GM21786 (cell line): ENCODE data around the gene ZNF335.
A peak's percentile ranks its signal among the peaks of the same experiment; 100 is the strongest.

ENCODE experiments used
- ATAC-seq: cut with Tn5 transposase; IDR thresholded peaks from one replicate; pipeline ENCODE4 v1.9.1; 2021; ENCODE audit not compliant: unreplicated experiment

Gene ZNF335

DNA sequence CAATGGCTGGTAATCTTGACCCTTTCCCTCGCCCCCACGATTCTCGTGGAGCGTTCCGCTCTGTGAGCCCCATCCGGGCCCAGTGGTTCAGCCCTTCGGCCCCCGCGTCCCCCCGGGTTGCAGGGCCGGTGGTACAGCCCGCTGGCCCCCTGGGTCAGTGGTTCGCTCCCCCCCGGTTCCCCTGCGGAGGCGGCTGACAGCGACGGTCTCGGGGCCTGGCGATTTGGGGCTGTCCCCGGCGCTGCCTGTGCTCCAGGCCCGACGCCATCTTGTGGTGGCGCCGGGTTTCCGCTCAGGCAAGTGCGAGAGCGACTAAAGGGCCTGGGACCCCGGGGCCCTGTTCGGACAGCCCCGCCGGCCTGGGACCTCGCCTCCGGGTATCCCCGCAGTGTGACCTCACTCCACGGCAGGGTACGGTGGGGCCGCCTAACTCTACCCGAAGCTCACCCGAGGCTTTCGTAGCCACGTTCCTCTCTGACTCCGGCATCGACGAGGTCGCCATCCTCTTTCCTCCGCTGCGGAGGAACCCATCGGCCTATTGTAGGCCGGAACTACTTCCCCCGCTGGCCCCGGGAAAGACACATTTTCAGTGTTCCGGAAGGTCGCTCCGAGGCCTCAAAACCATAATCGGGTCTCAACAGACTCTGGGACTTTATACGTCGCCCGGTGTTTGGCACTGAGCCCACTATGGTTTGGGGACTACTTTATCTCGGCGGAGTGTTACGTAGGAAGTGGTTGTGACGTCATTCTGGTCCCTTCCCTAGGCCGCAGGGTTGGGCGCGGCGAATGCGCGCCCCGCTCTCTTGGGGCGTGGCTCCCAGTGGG lies at the start of gene ZNF335:
Gene ZNF335, minus strand, starts transcription at position 529 of the 825 bp plus-strand sequence. CDS start 793 bp downstream, outside the sequence.
- ATAC-seq = peak; percentile 67

GRCh38 chr20:46020555-46020954 lies 48.6 kb upstream of the ZNF335 start:
- no peak for ATAC-seq

- ATAC-seq = no peak
These were observed 46.6 kb upstream of the ZNF335 start for GRCh38 chr20:46018611-46019010.

GRCh38 chr20:46018112-46018511 lies 46.1 kb upstream of the ZNF335 start:
- ATAC-seq = no peak

- ATAC-seq = no peak
These were observed 45.3 kb upstream of the ZNF335 start for GRCh38 chr20:46017272-46017671.

GRCh38 chr20:46014517-46015396 lies 42.8 kb upstream of the ZNF335 start:
- ATAC-seq = no peak

- ATAC-seq = peak; percentile 57
These were observed 42.0 kb upstream of the ZNF335 start for GRCh38 chr20:46013829-46014516.

GRCh38 chr20:46013322-46013828 lies 41.4 kb upstream of the ZNF335 start:
- no peak for ATAC-seq

- ATAC-seq = no peak
These were observed 40.9 kb upstream of the ZNF335 start for GRCh38 chr20:46012921-46013320.

DNA sequence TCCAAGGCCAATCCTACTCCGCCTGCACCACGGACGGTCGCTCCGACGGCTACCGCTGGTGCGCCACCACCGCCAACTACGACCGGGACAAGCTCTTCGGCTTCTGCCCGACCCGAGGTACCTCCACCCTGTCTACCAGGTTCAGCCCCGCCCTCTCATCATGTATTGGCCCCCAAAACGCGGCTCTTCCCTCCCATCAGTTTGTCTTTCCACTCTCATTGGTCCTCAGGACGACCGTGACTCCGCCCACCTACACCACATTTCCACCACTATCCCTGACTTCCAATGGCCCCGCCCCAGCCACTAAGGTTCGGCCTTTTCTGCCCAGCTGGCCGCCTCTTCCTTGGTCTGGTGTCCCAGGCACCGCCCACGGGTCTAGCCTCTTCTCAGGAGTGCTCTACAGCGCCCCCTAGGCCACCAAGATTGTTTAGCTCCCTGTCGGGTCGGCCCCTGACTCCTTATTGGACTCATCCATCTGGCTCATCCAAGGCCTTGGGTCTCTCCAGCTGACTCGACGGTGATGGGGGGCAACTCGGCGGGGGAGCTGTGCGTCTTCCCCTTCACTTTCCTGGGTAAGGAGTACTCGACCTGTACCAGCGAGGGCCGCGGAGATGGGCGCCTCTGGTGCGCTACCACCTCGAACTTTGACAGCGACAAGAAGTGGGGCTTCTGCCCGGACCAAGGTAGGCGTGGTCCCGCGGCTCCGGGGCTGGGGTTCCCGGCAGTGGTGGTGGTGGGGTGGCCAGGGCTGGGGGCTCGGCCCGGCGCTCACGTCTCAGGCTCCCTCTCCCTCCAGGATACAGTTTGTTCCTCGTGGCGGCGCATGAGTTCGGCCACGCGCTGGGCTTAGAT lies 39.9 kb upstream of the ZNF335 start:
- ATAC-seq = no peak

GRCh38 chr20:46010491-46011391 lies 38.7 kb upstream of the ZNF335 start:
- no peak for ATAC-seq

DNA sequence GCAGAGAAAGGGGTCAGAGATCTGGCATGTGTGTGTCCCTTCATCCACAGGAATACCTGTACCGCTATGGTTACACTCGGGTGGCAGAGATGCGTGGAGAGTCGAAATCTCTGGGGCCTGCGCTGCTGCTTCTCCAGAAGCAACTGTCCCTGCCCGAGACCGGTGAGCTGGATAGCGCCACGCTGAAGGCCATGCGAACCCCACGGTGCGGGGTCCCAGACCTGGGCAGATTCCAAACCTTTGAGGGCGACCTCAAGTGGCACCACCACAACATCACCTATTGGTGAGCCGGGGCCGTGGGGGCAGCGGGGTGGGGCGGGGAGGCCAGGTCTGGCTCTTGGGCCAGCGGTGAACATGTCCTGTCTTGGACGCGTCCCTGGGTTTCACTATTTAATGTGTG lies 37.8 kb upstream of the ZNF335 start:
- ATAC-seq = no peak

- no peak for ATAC-seq
These were observed 35.7 kb upstream of the ZNF335 start for GRCh38 chr20:46007671-46008070.

- no peak for ATAC-seq
These were observed 35.0 kb upstream of the ZNF335 start for GRCh38 chr20:46006964-46007363.

- ATAC-seq = no peak
These were observed 34.2 kb upstream of the ZNF335 start for GRCh38 chr20:46006022-46006705.

GRCh38 chr20:46004889-46005473 lies 33.0 kb upstream of the ZNF335 start:
- ATAC-seq = no peak

DNA sequence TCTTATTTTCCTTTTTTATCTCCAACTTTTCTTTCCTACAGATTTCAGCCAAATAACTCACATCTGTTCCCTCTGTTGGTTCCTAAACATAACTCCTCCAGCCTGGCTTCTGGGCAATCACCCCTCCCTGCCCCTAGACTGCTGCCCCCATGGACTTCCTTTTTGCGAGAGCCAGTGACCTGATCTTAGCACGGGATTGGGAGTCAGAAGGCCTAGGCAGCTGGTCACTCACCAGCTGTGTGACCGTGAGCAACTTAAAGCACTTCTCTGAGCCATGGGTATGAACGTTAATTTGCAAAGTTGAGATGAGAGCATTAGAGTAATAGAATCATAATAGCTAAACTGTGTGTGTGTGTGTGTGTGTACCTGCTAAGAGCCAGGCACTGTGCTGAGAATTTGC lies 32.2 kb upstream of the ZNF335 start:
- no peak for ATAC-seq

DNA sequence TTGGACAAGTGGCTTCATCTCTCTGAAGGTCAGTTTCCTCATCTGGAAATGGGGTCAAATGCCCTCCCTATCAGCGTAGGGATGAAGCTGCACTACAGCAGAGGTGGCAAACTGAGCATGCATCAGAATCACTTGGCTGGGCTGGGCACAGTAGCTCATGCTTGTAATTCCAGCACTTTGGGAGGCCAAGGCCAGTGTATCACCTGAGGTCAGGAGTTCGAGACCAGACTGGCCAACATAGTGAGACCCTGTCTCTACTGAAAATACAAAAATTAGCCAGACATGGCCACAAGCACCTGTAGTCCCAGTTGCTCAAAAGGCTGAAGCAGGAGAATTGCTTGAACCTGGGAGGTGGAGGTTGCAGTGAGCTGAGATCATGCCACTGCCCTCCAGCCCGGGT lies 30.0 kb upstream of the ZNF335 start:
- ATAC-seq = no peak
